BLaER1 (cell line): ENCODE data around the gene DSG1.
"Not testable (repeated sequence)": the region's sequence is repeated elsewhere in the genome, so short reads cannot be mapped to it uniquely, and the experiment has no call there.

Experiments used
- H3K27ac ChIP-seq: shearing (Covaris generic); formaldehyde crosslinking; 2 replicates; pipeline ENCODE4 v1.8.1; 2022
- H3K27me3 ChIP-seq: shearing (Covaris generic); formaldehyde crosslinking; 2 replicates; pipeline ENCODE4 v1.8.1; 2022
- H3K36me3 ChIP-seq: shearing (Covaris generic); formaldehyde crosslinking; 2 replicates; pipeline ENCODE4 v1.8.1; 2022
- H3K4me1 ChIP-seq: shearing (Covaris generic); formaldehyde crosslinking; 2 replicates; pipeline ENCODE4 v1.8.1; 2022
- H3K4me2 ChIP-seq: shearing (Covaris generic); formaldehyde crosslinking; 2 replicates; pipeline ENCODE4 v1.8.1; 2022
- H3K4me3 ChIP-seq: shearing (Covaris generic); formaldehyde crosslinking; 2 replicates; pipeline ENCODE4 v1.8.1; 2022
- H3K9ac ChIP-seq: shearing (Covaris generic); formaldehyde crosslinking; 2 replicates; pipeline ENCODE4 v1.8.1; 2022
- H3K9me3 ChIP-seq: shearing (Covaris generic); formaldehyde crosslinking; 2 replicates; pipeline ENCODE4 v1.8.1; 2022
- H4K20me1 ChIP-seq: shearing (Covaris generic); formaldehyde crosslinking; 2 replicates; pipeline ENCODE4 v1.8.1; 2022
- Cebpa-rat ChIP-seq: shearing (Covaris generic); IDR thresholded peaks from 2 replicates; pipeline ENCODE4 v1.8.1; 2022

The DSG1 gene

GRCh38 chr18:31343454-31343853, 25.5 kb downstream of the DSG1 start:
- Histone ChIP-seq H4K20me1 (no peaks in the 10 kb centered on the region), H3K4me3 (no peak overlapping the region), H3K4me2 (no peak overlapping the region), H3K27me3 (no peaks in the 10 kb centered on the region), H3K36me3 (no peaks in the 10 kb centered on the region), H3K27ac (no peak overlapping the region), H3K9ac (no peak overlapping the region), H3K4me1 (no peaks in the 10 kb centered on the region), H3K9me3 (no peaks in the 10 kb centered on the region)
- no peak for TF ChIP-seq Cebpa-rat

GRCh38 chr18:31353336-31353735, 35.4 kb downstream of the DSG1 start:
- H3K4me2 ChIP-seq, H3K36me3 ChIP-seq, H4K20me1 ChIP-seq, H3K9me3 ChIP-seq, H3K4me1 ChIP-seq, H3K4me3 ChIP-seq, H3K27ac ChIP-seq, H3K27me3 ChIP-seq, H3K9ac ChIP-seq: not testable (repeated sequence)

GRCh38 chr18:31354990-31355389, 37.0 kb downstream of the DSG1 start:
- no peak for TF ChIP-seq Cebpa-rat
- no peaks in the 10 kb centered on the region for H3K27me3 ChIP-seq

GRCh38 chr18:31356025-31356424, 38.1 kb downstream of the DSG1 start:
- H3K4me2 ChIP-seq: no peak overlapping the region
- no peak for TF ChIP-seq Cebpa-rat
- no peak overlapping the region for H3K4me3 ChIP-seq
- H3K27me3 ChIP-seq: no peaks in the 10 kb centered on the region
- no peaks in the 10 kb centered on the region for H3K4me1 ChIP-seq
- no peak overlapping the region for H3K9ac ChIP-seq
- no peak overlapping the region for H3K27ac ChIP-seq
- 0 out of 2 replicates have a peak, but pooled peaks cover 3% of the 10 kb centered on the region for H3K9me3 ChIP-seq
- no peaks in the 10 kb centered on the region for H3K36me3 ChIP-seq
- H4K20me1 ChIP-seq: no peaks in the 10 kb centered on the region

More at GRCh38 chr18:31354990-31355389, 37.0 kb downstream of the DSG1 start:
- no peaks in the 10 kb centered on the region for H3K36me3 ChIP-seq
- no peak overlapping the region for H3K4me3 ChIP-seq
- no peaks in the 10 kb centered on the region for H4K20me1 ChIP-seq
- H3K27ac ChIP-seq: no peak overlapping the region
- H3K4me2 ChIP-seq: no peak overlapping the region
- no peaks in the 10 kb centered on the region for H3K9me3 ChIP-seq
- H3K4me1 ChIP-seq: no peaks in the 10 kb centered on the region
- no peak overlapping the region for H3K9ac ChIP-seq

- no peak overlapping the region for H3K4me2 ChIP-seq
- H3K27me3 ChIP-seq: no peaks in the 10 kb centered on the region
- 0 out of 2 replicates have a peak, but pooled peaks cover 10% of the 10 kb centered on the region for H3K9me3 ChIP-seq
- H4K20me1 ChIP-seq: no peaks in the 10 kb centered on the region
- TF ChIP-seq Cebpa-rat: no peak
- no peak overlapping the region for H3K4me3 ChIP-seq
- H3K36me3 ChIP-seq: no peaks in the 10 kb centered on the region
- no peaks in the 10 kb centered on the region for H3K4me1 ChIP-seq
- H3K27ac ChIP-seq: no peak overlapping the region
- H3K9ac ChIP-seq: no peak overlapping the region
These were observed 46.2 kb downstream of the DSG1 start for GRCh38 chr18:31364190-31364589.

GRCh38 chr18:31369478-31369877, 51.5 kb downstream of the DSG1 start:
- Histone ChIP-seq H3K4me2 (no peak overlapping the region), H3K4me1 (no peaks in the 10 kb centered on the region), H3K27me3 (no peaks in the 10 kb centered on the region), H3K27ac (no peak overlapping the region), H3K9ac (no peak overlapping the region), H3K9me3 (no peaks in the 10 kb centered on the region), H3K4me3 (no peak overlapping the region), H4K20me1 (no peaks in the 10 kb centered on the region), H3K36me3 (no peaks in the 10 kb centered on the region)
- no peak for TF ChIP-seq Cebpa-rat

- no peak overlapping the region for H3K4me3 ChIP-seq
- H3K36me3 ChIP-seq: no peaks in the 10 kb centered on the region
- H3K9ac ChIP-seq: no peak overlapping the region
- TF ChIP-seq Cebpa-rat: no peak
- H4K20me1 ChIP-seq: no peaks in the 10 kb centered on the region
- H3K4me1 ChIP-seq: no peaks in the 10 kb centered on the region
- no peak overlapping the region for H3K4me2 ChIP-seq
- H3K9me3 ChIP-seq: no peaks in the 10 kb centered on the region
- H3K27me3 ChIP-seq: no peaks in the 10 kb centered on the region
- H3K27ac ChIP-seq: no peak overlapping the region
These were observed 54.0 kb downstream of the DSG1 start for GRCh38 chr18:31371989-31372388.

GRCh38 chr18:31373641-31374040, 55.7 kb downstream of the DSG1 start:
- no peak overlapping the region for H3K4me3 ChIP-seq
- H4K20me1 ChIP-seq: no peaks in the 10 kb centered on the region
- no peaks in the 10 kb centered on the region for H3K4me1 ChIP-seq
- no peaks in the 10 kb centered on the region for H3K27me3 ChIP-seq
- no peak overlapping the region for H3K27ac ChIP-seq
- H3K9me3 ChIP-seq: no peaks in the 10 kb centered on the region
- H3K36me3 ChIP-seq: no peaks in the 10 kb centered on the region
- H3K9ac ChIP-seq: no peak overlapping the region
- H3K4me2 ChIP-seq: no peak overlapping the region
- TF ChIP-seq Cebpa-rat: no peak

- H3K9me3 ChIP-seq: no peaks in the 10 kb centered on the region
- H3K4me2 ChIP-seq: no peak within 1 kb of the TSS
- H3K27ac ChIP-seq: no peak within 1 kb of the TSS
- no peaks in the 10 kb centered on the region for H3K4me1 ChIP-seq
- H3K9ac ChIP-seq: no peak within 1 kb of the TSS
- no peak within 1 kb of the TSS for H3K4me3 ChIP-seq
- TF ChIP-seq Cebpa-rat: no peak
- H4K20me1 ChIP-seq: no peaks in the 10 kb centered on the region
- H3K36me3 ChIP-seq: no peaks in the 10 kb centered on the region
- H3K27me3 ChIP-seq: no peaks in the 10 kb centered on the region
These were observed 58.5 kb downstream of the DSG1 start, which contains the start of gene DSG4 for GRCh38 chr18:31376477-31376876. TSS of gene DSG4 (plus strand) at chr18:31376777. CDS start at chr18:31376912, 135 bp downstream.

- Histone ChIP-seq H3K9me3 (no peaks in the 10 kb centered on the region), H3K4me2 (no peak overlapping the region), H3K36me3 (no peaks in the 10 kb centered on the region), H3K27ac (no peak overlapping the region), H3K4me1 (no peaks in the 10 kb centered on the region), H4K20me1 (no peaks in the 10 kb centered on the region), H3K27me3 (no peaks in the 10 kb centered on the region), H3K4me3 (no peak overlapping the region), H3K9ac (no peak overlapping the region)
- TF ChIP-seq Cebpa-rat: no peak
These were observed 63.0 kb downstream of the DSG1 start for GRCh38 chr18:31380912-31381311.

GRCh38 chr18:31382107-31382506, 64.1 kb downstream of the DSG1 start:
- no peak for TF ChIP-seq Cebpa-rat
- H3K27ac ChIP-seq: no peak overlapping the region
- H3K4me3 ChIP-seq: no peak overlapping the region
- H4K20me1 ChIP-seq: no peaks in the 10 kb centered on the region
- no peak overlapping the region for H3K4me2 ChIP-seq
- no peaks in the 10 kb centered on the region for H3K36me3 ChIP-seq
- H3K9ac ChIP-seq: no peak overlapping the region
- no peaks in the 10 kb centered on the region for H3K9me3 ChIP-seq
- H3K27me3 ChIP-seq: no peaks in the 10 kb centered on the region
- no peaks in the 10 kb centered on the region for H3K4me1 ChIP-seq
